Stimulated activated naive B cell treated with anti-CD40 and anti-IgM and Interleukin-4, amounts not matched to agents 10 μg/mL and 1 μg/mL and 100 μg/mL, for 72 hours (primary cell): ENCODE measurements around the gene ZNF117.
"Not testable (repeated sequence)": the region's sequence is repeated elsewhere in the genome, so short reads cannot be mapped to it uniquely, and the experiment has no call there.

Experiments
- ATAC-seq, 2 donors: fragments of 150-1000 bp; cut with Tn5 transposase; replicated peaks; 2 replicates each; pipeline ENCODE4 v1.10.0; 2021; ENCODE audit warnings: moderate library complexity in 1 of 2
- DNase-seq: peaks from one replicate; pipeline ENCODE4 v3.0.0; 2021
- H3K27ac Mint-ChIP-seq: one replicate; pipeline ENCODE4 v1.8.0; 2022; ENCODE audit warnings: mild to moderate bottlenecking, mixed read lengths
- H3K27me3 Mint-ChIP-seq, 2 donors: one replicate each; pipeline ENCODE4 v1.8.0; 2022; ENCODE audit warnings: mixed read lengths in 2 of 2
- H3K36me3 Mint-ChIP-seq, 2 donors: one replicate each; pipeline ENCODE4 v1.8.0; 2022; ENCODE audit warnings: mixed read lengths in 2 of 2, mild to moderate bottlenecking in 1 of 2
- H3K4me1 Mint-ChIP-seq, 2 donors: one replicate each; pipeline ENCODE4 v1.8.0; 2022; ENCODE audit warnings: mixed read lengths in 2 of 2, mild to moderate bottlenecking in 1 of 2
- H3K4me3 Mint-ChIP-seq, 2 donors: one replicate each; pipeline ENCODE4 v1.8.0; 2022; ENCODE audit warnings: mild to moderate bottlenecking in 2 of 2, mixed read lengths in 2 of 2, moderate library complexity in 1 of 2
- H3K9me3 Mint-ChIP-seq, 2 donors: one replicate each; pipeline ENCODE4 v1.8.0; 2022; ENCODE audit warnings: mixed read lengths in 2 of 2, mild to moderate bottlenecking in 1 of 2

ZNF117 gene

GRCh38 chr7:64959072-64959747 is 31.6 kb downstream of the ZNF117 start:
- peaks cover 3 to 20% of the 10 kb centered on the region in 2 donors for H3K36me3 Mint-ChIP-seq
- peaks cover 23 to 29% of the 10 kb centered on the region in 2 donors for H3K9me3 Mint-ChIP-seq
- H3K27ac Mint-ChIP-seq = no peak overlapping the region
- DNase-seq (no peak), ATAC-seq (no peak)
- no peaks in the 10 kb centered on the region for H3K27me3 Mint-ChIP-seq
- no peak overlapping the region for H3K4me3 Mint-ChIP-seq
- H3K4me1 Mint-ChIP-seq = no peaks in the 10 kb centered on the region

GRCh38 chr7:64951250-64951848 is 39.5 kb downstream of the ZNF117 start:
- peaks cover 0 to 6% of the 10 kb centered on the region in 2 donors for H3K36me3 Mint-ChIP-seq
- H3K9me3 Mint-ChIP-seq = peaks cover 2 to 4% of the 10 kb centered on the region in 2 donors
- H3K27me3 Mint-ChIP-seq = peaks cover 35 to 43% of the 10 kb centered on the region in 2 donors
- H3K4me1 Mint-ChIP-seq = peaks cover 3 to 5% of the 10 kb centered on the region in 2 donors
- H3K27ac Mint-ChIP-seq = no peak overlapping the region
- ATAC-seq = peak; percentile 67 to 71
- DNase-seq = no peak
- H3K4me3 Mint-ChIP-seq = no peak overlapping the region

GRCh38 chr7:64950673-64951072 is 40.2 kb downstream of the ZNF117 start:
- H3K4me3 Mint-ChIP-seq, H3K4me1 Mint-ChIP-seq, DNase-seq, H3K27ac Mint-ChIP-seq, ATAC-seq, H3K36me3 Mint-ChIP-seq, H3K9me3 Mint-ChIP-seq: not testable (repeated sequence)
- H3K27me3 Mint-ChIP-seq = peaks cover 42 to 50% of the 10 kb centered on the region in 2 donors

GRCh38 chr7:64948774-64949173 is 42.1 kb downstream of the ZNF117 start:
- peaks cover 50 to 63% of the 10 kb centered on the region in 2 donors for H3K27me3 Mint-ChIP-seq
- not testable (repeated sequence) for DNase-seq, H3K9me3 Mint-ChIP-seq, H3K36me3 Mint-ChIP-seq, H3K27ac Mint-ChIP-seq, H3K4me3 Mint-ChIP-seq, H3K4me1 Mint-ChIP-seq, ATAC-seq

GRCh38 chr7:64947252-64948000 is 43.4 kb downstream of the ZNF117 start:
- Mint-ChIP-seq H3K27ac (no peak overlapping the region), H3K36me3 (no peaks in the 10 kb centered on the region), H3K27me3 (peaks cover 53 to 70% of the 10 kb centered on the region in 2 donors), H3K9me3 (no peaks in the 10 kb centered on the region), H3K4me3 (peak overlapping the region; percentile 67 to 72), H3K4me1 (peaks cover 3 to 5% of the 10 kb centered on the region in 2 donors)
- DNase-seq (no peak), ATAC-seq (peak; percentile 38 to 45)

GRCh38 chr7:64946772-64947171 is 44.1 kb downstream of the ZNF117 start:
- ATAC-seq = peak; percentile 64 to 73
- H3K27me3 Mint-ChIP-seq = peaks cover 53 to 73% of the 10 kb centered on the region in 2 donors
- H3K9me3 Mint-ChIP-seq = no peaks in the 10 kb centered on the region
- no peak overlapping the region for H3K27ac Mint-ChIP-seq
- H3K4me3 Mint-ChIP-seq = peak overlapping the region in 1 of 2 donors; percentile 72
- H3K36me3 Mint-ChIP-seq = no peaks in the 10 kb centered on the region
- DNase-seq = peak; percentile 10
- H3K4me1 Mint-ChIP-seq = peaks cover 3 to 5% of the 10 kb centered on the region in 2 donors

- DNase-seq = no peak
- H3K27me3 Mint-ChIP-seq = peaks cover 52 to 71% of the 10 kb centered on the region in 2 donors
- peaks cover 2 to 5% of the 10 kb centered on the region in 2 donors for H3K4me1 Mint-ChIP-seq
- H3K4me3 Mint-ChIP-seq = no peak overlapping the region
- H3K9me3 Mint-ChIP-seq = no peaks in the 10 kb centered on the region
- no peaks in the 10 kb centered on the region for H3K36me3 Mint-ChIP-seq
- ATAC-seq = no peak
- no peak overlapping the region for H3K27ac Mint-ChIP-seq
Measured at GRCh38 chr7:64945503-64946175, 45.2 kb downstream of the ZNF117 start.

- not testable (repeated sequence) for H3K27ac Mint-ChIP-seq, ATAC-seq, H3K9me3 Mint-ChIP-seq, H3K36me3 Mint-ChIP-seq, H3K4me3 Mint-ChIP-seq, H3K4me1 Mint-ChIP-seq, DNase-seq
- H3K27me3 Mint-ChIP-seq = peaks cover 45 to 63% of the 10 kb centered on the region in 2 donors
Measured at GRCh38 chr7:64944667-64945502, 46.0 kb downstream of the ZNF117 start.

GRCh38 chr7:64940021-64940420 is 50.8 kb downstream of the ZNF117 start:
- H3K9me3 Mint-ChIP-seq, H3K4me3 Mint-ChIP-seq, H3K4me1 Mint-ChIP-seq, H3K27ac Mint-ChIP-seq, DNase-seq, H3K36me3 Mint-ChIP-seq, ATAC-seq: not testable (repeated sequence)
- H3K27me3 Mint-ChIP-seq = peaks cover 7 to 19% of the 10 kb centered on the region in 2 donors

- peaks cover 3 to 11% of the 10 kb centered on the region in 2 donors for H3K27me3 Mint-ChIP-seq
- no peak for ATAC-seq
- H3K36me3 Mint-ChIP-seq = peaks cover 2 to 9% of the 10 kb centered on the region in 2 donors
- DNase-seq = no peak
- H3K27ac Mint-ChIP-seq = no peak overlapping the region
- H3K4me3 Mint-ChIP-seq = no peak overlapping the region
- H3K9me3 Mint-ChIP-seq = peaks cover 4% of the 10 kb centered on the region in 2 donors
- no peaks in the 10 kb centered on the region for H3K4me1 Mint-ChIP-seq
Measured at GRCh38 chr7:64938540-64938939, 52.3 kb downstream of the ZNF117 start.

GRCh38 chr7:64934478-64934877 is 56.4 kb downstream of the ZNF117 start:
- DNase-seq = no peak
- Mint-ChIP-seq H3K9me3 (peaks cover 4 to 6% of the 10 kb centered on the region in 2 donors), H3K36me3 (peaks cover 8 to 13% of the 10 kb centered on the region in 2 donors), H3K27ac (no peak overlapping the region), H3K4me3 (no peak overlapping the region), H3K27me3 (no peaks in the 10 kb centered on the region), H3K4me1 (no peaks in the 10 kb centered on the region)
- ATAC-seq = no peak

- peaks cover 52 to 63% of the 10 kb centered on the region in 2 donors for H3K36me3 Mint-ChIP-seq
- not testable (repeated sequence) for DNase-seq, H3K27ac Mint-ChIP-seq, H3K4me3 Mint-ChIP-seq, H3K27me3 Mint-ChIP-seq, ATAC-seq, H3K4me1 Mint-ChIP-seq
- peaks cover 22 to 26% of the 10 kb centered on the region in 2 donors for H3K9me3 Mint-ChIP-seq
Measured at GRCh38 chr7:64928252-64929187, 62.3 kb downstream of the ZNF117 start.
